Stimulated activated naive CD8-positive, alpha-beta T cell treated with anti-CD3 and anti-CD28 coated beads, Interleukin-15, Interleukin-2, amounts not matched to agents 100 U/mL and 50 U/mL, for 24 hours (primary cell): ENCODE results near the gene MOK.

Experiments
- ATAC-seq: fragments of 150-1000 bp; cut with Tn5 transposase; one replicate; pipeline ENCODE4 v1.10.0; 2021
- DNase-seq: peaks from one replicate; pipeline ENCODE4 v3.0.0; 2021

The MOK gene

DNA sequence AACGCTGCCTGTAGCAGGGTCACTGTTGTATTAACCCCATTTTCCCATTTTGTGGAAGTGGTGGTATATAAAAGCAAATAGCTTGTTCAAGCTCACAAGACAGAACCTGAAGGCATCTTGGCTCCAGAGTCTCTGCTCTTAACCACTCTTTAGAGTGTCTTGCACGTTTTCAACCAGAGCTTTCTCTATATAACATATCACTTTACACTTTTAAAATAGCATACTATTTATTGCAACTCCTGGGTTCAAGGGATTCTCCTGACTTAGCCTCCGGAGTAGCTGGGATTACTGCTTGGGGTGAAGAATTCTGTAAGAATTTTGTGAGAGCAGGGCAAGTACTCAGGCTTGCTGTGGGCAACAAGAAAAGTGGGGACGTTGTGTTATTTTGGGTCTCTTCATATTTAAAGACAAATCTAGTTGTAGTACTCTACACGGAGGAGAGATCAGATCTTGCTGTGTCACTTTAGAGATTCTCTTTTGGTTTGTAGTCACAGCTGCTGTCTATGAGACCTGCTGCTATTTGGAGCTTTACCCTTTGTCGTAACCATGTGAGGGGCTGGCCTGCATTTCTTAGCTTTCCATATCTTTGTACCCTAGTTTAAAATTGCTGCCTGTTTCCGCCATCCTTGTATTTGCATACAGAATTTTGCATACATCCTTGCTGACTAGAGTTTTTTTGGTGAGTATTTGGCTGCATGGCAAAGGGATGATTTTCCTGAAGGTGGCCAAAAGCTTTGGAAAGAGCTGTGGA is 124.5 kb downstream of the MOK start:
- ATAC-seq (no peak), DNase-seq (no peak)
